HCT116 (cell line): ENCODE data around the gene ALPP. TPM values are rescaled to one million over a fixed set of nuclear protein-coding genes. Genes with fewer than 3 reads are reported as not detected.

ENCODE experiments used
- ATAC-seq: fragments of 200-7000 bp; cut with Tn5 transposase; 2 replicates; pipeline ENCODE4 v1.9.1; 2020; ENCODE audit warnings: mild to moderate bottlenecking, moderate library complexity
- BruUV-seq: library from RNA; stranded (reverse); fragments of 400-500 nt; replicated peaks from 2 replicates; lab custom pipeline; 2021; lab: Mats Ljungman, UMichigan
- CTCF ChIA-PET: fragments of 300-600 bp; sonication (Branson Sonifier 250); formaldehyde crosslinking; loops from one replicate; lab custom pipeline; 2021; ENCODE audit warnings: antibody characterized with exemption; lab: Charles Lee
- POLR2A ChIA-PET: fragments of 300-600, 350-600 bp; sonication (Branson Sonifier 250); formaldehyde crosslinking; loops from one replicate; lab custom pipeline; 2021; ENCODE audit warnings: antibody characterized with exemption; lab: Charles Lee
- RAD21 ChIA-PET, 2 experiments: fragments of 300-600 bp; sonication (Branson Sonifier 250); formaldehyde crosslinking; loops; one replicate each; lab custom pipeline; 2023; ENCODE audit warnings: low total read pairs in 2 of 2; ENCODE audit not compliant: uncharacterized antibody in 2 of 2, unreplicated experiment in 2 of 2, low non-redundant PET in 1 of 2; lab: Charles Lee
- DNase-seq: peaks from one replicate; pipeline ENCODE4 v3.0.0-alpha.2; 2010; ENCODE audit warnings: low read depth, low spot score
- H2AFZ ChIP-seq: fragments of 200-600 bp; shearing (Covaris generic), sonication (generic); 2 replicates; pipeline ENCODE4 v1.6.1; 2017; ENCODE audit warnings: low read depth, mixed run types, mixed read lengths, antibody characterized with exemption, low read length; ENCODE audit not compliant: poor library complexity, severe bottlenecking
- H3K27ac ChIP-seq: 2 replicates; pipeline ENCODE4 v1.5.1; 2012; ENCODE audit warnings: low read depth, low read length
- H3K27me3 ChIP-seq: fragments of 200-600 bp; sonication (generic); 2 replicates; pipeline ENCODE4 v1.6.1; 2016; ENCODE audit warnings: mixed run types, low read length, mixed read lengths; ENCODE audit not compliant: insufficient read depth
- H3K36me3 ChIP-seq, 2 experiments: fragments of 200-500 bp in 1 of 2; fragments of 200-600 bp in 1 of 2; sonication (Bioruptor generic) in 1 of 2; sonication (generic) in 1 of 2; 2 replicates each; pipeline versions ENCODE4 v1.5.1 to v1.6.1; 2014 to 2016; ENCODE audit warnings: low read length in 2 of 2, inconsistent platforms in 1 of 2, mixed read lengths in 1 of 2, mixed run types in 1 of 2; ENCODE audit not compliant: insufficient read depth in 2 of 2, control insufficient read depth in 1 of 2
- H3K4me1 ChIP-seq, 2 experiments: fragments of 200-600 bp in 1 of 2; sonication (generic) in 1 of 2; 2 replicates each; pipeline versions ENCODE4 v1.5.1 to v1.6.1; 2012 to 2017; ENCODE audit warnings: low read length in 2 of 2, inconsistent platforms in 1 of 2, mild to moderate bottlenecking in 1 of 2, mixed read lengths in 1 of 2, mixed run types in 1 of 2, moderate library complexity in 1 of 2; ENCODE audit not compliant: insufficient read depth in 2 of 2, control insufficient read depth in 1 of 2
- H3K4me2 ChIP-seq: fragments of 200-600 bp; sonication (generic); 2 replicates; pipeline ENCODE4 v1.6.1; 2017; ENCODE audit warnings: mixed run types, low read length, mixed read lengths
- H3K4me3 ChIP-seq, 2 experiments: fragments of 200-600 bp in 1 of 2; sonication (generic) in 1 of 2; replicated peaks in 1 of 2; 2 replicates each; pipeline ENCODE4 v1.5.1; 2011 to 2016; ENCODE audit warnings: low read length in 2 of 2, control low read depth in 1 of 2, low read depth in 1 of 2, mild to moderate bottlenecking in 1 of 2, mixed read lengths in 1 of 2, mixed run types in 1 of 2
- H3K79me2 ChIP-seq: fragments of 200-600 bp; sonication (generic); 2 replicates; pipeline ENCODE4 v1.6.1; 2017; ENCODE audit warnings: mild to moderate bottlenecking, mixed run types, low read length, moderate library complexity, mixed read lengths; ENCODE audit not compliant: insufficient read depth
- H3K9ac ChIP-seq: fragments of 200-600 bp; sonication (generic); 2 replicates; pipeline ENCODE4 v1.6.1; 2016; ENCODE audit warnings: low read length, mixed read lengths
- H3K9me2 ChIP-seq: fragments of 200-600 bp; sonication (generic), shearing (Covaris generic); 2 replicates; pipeline ENCODE4 v1.6.1; 2017; ENCODE audit warnings: mixed run types, mild to moderate bottlenecking, moderate library complexity; ENCODE audit not compliant: insufficient read depth
- H3K9me3 ChIP-seq, 2 experiments: fragments of 200-500 bp in 1 of 2; fragments of 200-600 bp in 1 of 2; sonication (Bioruptor generic) in 1 of 2; sonication (generic) in 1 of 2; 2 replicates each; pipeline ENCODE4 v1.6.1; 2014 to 2017; ENCODE audit warnings: low read length in 2 of 2, mixed read lengths in 2 of 2, inconsistent platforms in 1 of 2, low read depth in 1 of 2, mild to moderate bottlenecking in 1 of 2, mixed run types in 1 of 2, moderate library complexity in 1 of 2; ENCODE audit not compliant: control insufficient read depth in 1 of 2, insufficient read depth in 1 of 2
- H4K20me1 ChIP-seq: fragments of 200-600 bp; sonication (generic), shearing (Covaris generic); 2 replicates; pipeline ENCODE4 v1.6.1; 2017; ENCODE audit warnings: mixed run types, mild to moderate bottlenecking, moderate library complexity; ENCODE audit not compliant: insufficient read depth
- CBX3 ChIP-seq: IDR thresholded peaks from 2 replicates; pipeline ENCODE4 v1.6.1; 2012; ENCODE audit warnings: low read depth
- EGR1 ChIP-seq: IDR thresholded peaks from 2 replicates; pipeline ENCODE4 v1.6.1; 2012; ENCODE audit warnings: low read depth
- ELF1 ChIP-seq: IDR thresholded peaks from 2 replicates; pipeline ENCODE4 v1.6.1; 2012; ENCODE audit warnings: low read depth, borderline replicate concordance
- EZH2 ChIP-seq: fragments of 200-600 bp; sonication (generic); IDR thresholded peaks from 2 replicates; pipeline ENCODE4 v1.6.1; 2017; ENCODE audit warnings: antibody characterized with exemption, mixed run types
- EZH2phosphoT487 ChIP-seq: fragments of 200-600 bp; IDR thresholded peaks from 2 replicates; pipeline ENCODE4 v1.6.1; 2018; ENCODE audit warnings: antibody characterized with exemption, borderline replicate concordance
- FOSL1 ChIP-seq: IDR thresholded peaks from 2 replicates; pipeline ENCODE4 v1.6.1; 2012; ENCODE audit warnings: low read depth
- JUND ChIP-seq: IDR thresholded peaks from 2 replicates; pipeline ENCODE4 v1.6.1; 2012
- POLR2AphosphoS5 ChIP-seq: IDR thresholded peaks from 2 replicates; pipeline ENCODE4 v1.6.1; 2011; ENCODE audit warnings: mild to moderate bottlenecking, low read depth, low read length, moderate library complexity
- SP1 ChIP-seq: IDR thresholded peaks from 2 replicates; pipeline ENCODE4 v1.6.1; 2012; ENCODE audit warnings: low read depth
- SRF ChIP-seq: IDR thresholded peaks from 2 replicates; pipeline ENCODE4 v1.6.1; 2012; ENCODE audit warnings: low read depth
- TCF7L2 ChIP-seq: IDR thresholded peaks from 2 replicates; pipeline ENCODE4 v1.7.0; 2011; ENCODE audit warnings: borderline replicate concordance, inconsistent platforms; ENCODE audit not compliant: insufficient read depth, insufficient read length; ENCODE audit errors: extremely low read depth
- ZBTB33 ChIP-seq: IDR thresholded peaks from 2 replicates; pipeline ENCODE4 v1.6.1; 2011; ENCODE audit warnings: mild to moderate bottlenecking, low read length, moderate library complexity; ENCODE audit not compliant: insufficient replicate concordance; ENCODE audit errors: extremely low read depth
- ZNF274 ChIP-seq: fragments of 200-500 bp; sonication (Bioruptor generic); IDR thresholded peaks from 2 replicates; pipeline ENCODE4 v1.6.1; 2014; ENCODE audit warnings: mild to moderate bottlenecking, low read depth, low read length, inconsistent platforms
- intact Hi-C: fragments of 100-400 bp; cut with micrococcal nuclease; formaldehyde crosslinking; loops from 2 replicates; pipeline ENCODE4 v1.10.0; 2022
- total RNA-seq: library from RNA; stranded (reverse); gene quantifications from one replicate; pipeline ENCODE4 v1.2.1, GENCODE V29; 2021; ENCODE audit not compliant: unreplicated experiment
- TF ChIP-seq, protein P1 (sequence below), 3 experiments: fragments of 200-600 bp in 1 of 3; sonication (generic) in 1 of 3; IDR thresholded peaks in 2 of 3; conservative IDR thresholded peaks in 1 of 3; 2 replicates each; pipeline ENCODE4 v1.5.1; 2012 to 2017; ENCODE audit warnings: low read depth in 2 of 3, low read length in 2 of 3, antibody characterized with exemption in 1 of 3, borderline replicate concordance in 1 of 3, control low read depth in 1 of 3, mild to moderate bottlenecking in 1 of 3, mixed read lengths in 1 of 3, mixed run types in 1 of 3, moderate library complexity in 1 of 3; ENCODE audit not compliant: insufficient read depth in 1 of 3
- TF ChIP-seq, protein P2 (sequence below): IDR thresholded peaks from 2 replicates; pipeline ENCODE4 v1.6.1; 2012; ENCODE audit warnings: low read depth
- TF ChIP-seq, protein P3 (sequence below): IDR thresholded peaks from 2 replicates; pipeline ENCODE4 v1.6.1; 2012

ALPP gene
- total RNA-seq, 1 experiment from 2014 or later: 0.34 TPM

DNA sequence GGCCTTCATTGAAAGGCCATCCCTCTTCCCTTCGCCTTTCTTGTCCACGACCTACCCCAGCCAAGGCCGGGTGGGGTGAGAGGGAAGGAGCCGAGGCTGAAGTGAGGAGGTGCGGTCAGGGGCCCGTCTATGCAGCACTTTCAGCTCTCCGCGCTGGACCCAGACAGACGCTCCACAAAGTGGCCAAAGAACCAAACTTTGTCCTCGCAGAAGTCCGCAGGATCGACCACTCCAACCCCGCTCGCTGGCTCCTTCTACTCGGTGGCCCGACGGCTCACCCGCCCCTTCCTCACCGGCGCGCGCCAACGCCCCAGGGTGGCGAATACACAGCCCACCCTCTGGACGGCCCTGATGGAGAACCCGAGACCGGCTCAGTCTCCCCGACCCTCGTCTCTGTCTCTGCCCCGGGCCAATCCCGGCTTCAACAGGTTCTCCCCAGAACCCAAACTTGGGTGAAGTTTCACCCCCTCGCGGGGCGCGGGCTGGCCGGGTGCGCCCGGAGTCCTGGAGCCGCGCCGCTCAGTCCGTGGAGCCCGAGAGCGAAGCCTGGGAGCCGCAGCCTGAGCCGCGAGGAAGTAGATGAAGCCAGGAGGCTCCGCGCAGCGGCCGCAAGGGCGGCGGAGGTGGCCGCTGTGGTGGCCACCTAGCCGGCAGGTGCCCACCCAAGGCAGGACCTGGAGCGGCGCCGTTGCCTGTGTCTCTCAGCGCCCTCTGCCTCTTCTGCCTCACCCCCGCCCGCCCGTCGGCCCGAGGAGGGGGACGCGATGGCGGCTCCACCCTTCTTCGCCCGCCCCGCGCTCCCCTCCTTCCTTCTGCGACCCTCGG lies 26.7 kb upstream of the ALPP start:
- intact Hi-C loops: no loop called here
- H3K27ac ChIP-seq: no peak overlapping the region
- H3K9me2 ChIP-seq: no peaks in the 10 kb centered on the region
- no peaks in the 10 kb centered on the region for H4K20me1 ChIP-seq
- no peak for TF ChIP-seq EGR1
- TF ChIP-seq, protein P1, sequence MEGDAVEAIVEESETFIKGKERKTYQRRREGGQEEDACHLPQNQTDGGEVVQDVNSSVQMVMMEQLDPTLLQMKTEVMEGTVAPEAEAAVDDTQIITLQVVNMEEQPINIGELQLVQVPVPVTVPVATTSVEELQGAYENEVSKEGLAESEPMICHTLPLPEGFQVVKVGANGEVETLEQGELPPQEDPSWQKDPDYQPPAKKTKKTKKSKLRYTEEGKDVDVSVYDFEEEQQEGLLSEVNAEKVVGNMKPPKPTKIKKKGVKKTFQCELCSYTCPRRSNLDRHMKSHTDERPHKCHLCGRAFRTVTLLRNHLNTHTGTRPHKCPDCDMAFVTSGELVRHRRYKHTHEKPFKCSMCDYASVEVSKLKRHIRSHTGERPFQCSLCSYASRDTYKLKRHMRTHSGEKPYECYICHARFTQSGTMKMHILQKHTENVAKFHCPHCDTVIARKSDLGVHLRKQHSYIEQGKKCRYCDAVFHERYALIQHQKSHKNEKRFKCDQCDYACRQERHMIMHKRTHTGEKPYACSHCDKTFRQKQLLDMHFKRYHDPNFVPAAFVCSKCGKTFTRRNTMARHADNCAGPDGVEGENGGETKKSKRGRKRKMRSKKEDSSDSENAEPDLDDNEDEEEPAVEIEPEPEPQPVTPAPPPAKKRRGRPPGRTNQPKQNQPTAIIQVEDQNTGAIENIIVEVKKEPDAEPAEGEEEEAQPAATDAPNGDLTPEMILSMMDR (IDR thresholded peaks at IDR 0.05 in 2 of 3, conservative IDR thresholded peaks at IDR 0.05 in 1 of 3; ENCODE audit: borderline replicate concordance in 1 of 3, insufficient read depth in 1 of 3, low read depth in 2 of 3, low read length in 2 of 3): no peak
- no peak for TF ChIP-seq ZBTB33
- no peak for TF ChIP-seq FOSL1
- TF ChIP-seq, protein P2, sequence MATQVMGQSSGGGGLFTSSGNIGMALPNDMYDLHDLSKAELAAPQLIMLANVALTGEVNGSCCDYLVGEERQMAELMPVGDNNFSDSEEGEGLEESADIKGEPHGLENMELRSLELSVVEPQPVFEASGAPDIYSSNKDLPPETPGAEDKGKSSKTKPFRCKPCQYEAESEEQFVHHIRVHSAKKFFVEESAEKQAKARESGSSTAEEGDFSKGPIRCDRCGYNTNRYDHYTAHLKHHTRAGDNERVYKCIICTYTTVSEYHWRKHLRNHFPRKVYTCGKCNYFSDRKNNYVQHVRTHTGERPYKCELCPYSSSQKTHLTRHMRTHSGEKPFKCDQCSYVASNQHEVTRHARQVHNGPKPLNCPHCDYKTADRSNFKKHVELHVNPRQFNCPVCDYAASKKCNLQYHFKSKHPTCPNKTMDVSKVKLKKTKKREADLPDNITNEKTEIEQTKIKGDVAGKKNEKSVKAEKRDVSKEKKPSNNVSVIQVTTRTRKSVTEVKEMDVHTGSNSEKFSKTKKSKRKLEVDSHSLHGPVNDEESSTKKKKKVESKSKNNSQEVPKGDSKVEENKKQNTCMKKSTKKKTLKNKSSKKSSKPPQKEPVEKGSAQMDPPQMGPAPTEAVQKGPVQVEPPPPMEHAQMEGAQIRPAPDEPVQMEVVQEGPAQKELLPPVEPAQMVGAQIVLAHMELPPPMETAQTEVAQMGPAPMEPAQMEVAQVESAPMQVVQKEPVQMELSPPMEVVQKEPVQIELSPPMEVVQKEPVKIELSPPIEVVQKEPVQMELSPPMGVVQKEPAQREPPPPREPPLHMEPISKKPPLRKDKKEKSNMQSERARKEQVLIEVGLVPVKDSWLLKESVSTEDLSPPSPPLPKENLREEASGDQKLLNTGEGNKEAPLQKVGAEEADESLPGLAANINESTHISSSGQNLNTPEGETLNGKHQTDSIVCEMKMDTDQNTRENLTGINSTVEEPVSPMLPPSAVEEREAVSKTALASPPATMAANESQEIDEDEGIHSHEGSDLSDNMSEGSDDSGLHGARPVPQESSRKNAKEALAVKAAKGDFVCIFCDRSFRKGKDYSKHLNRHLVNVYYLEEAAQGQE: no peak
- no peak for TF ChIP-seq ZNF274
- no peak for TF ChIP-seq SP1
- no peak for TF ChIP-seq JUND
- TF ChIP-seq, protein P3, sequence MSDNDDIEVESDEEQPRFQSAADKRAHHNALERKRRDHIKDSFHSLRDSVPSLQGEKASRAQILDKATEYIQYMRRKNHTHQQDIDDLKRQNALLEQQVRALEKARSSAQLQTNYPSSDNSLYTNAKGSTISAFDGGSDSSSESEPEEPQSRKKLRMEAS: no peak
- TF ChIP-seq EZH2phosphoT487: no peak
- no peak for TF ChIP-seq ELF1
- no peak for TF ChIP-seq CBX3
- TF ChIP-seq EZH2: no peak
- no peak for TF ChIP-seq SRF
- TF ChIP-seq TCF7L2: no peak
- TF ChIP-seq POLR2AphosphoS5: no peak
- DNase-seq: no peak
- ChIA-PET POLR2A (no interaction called here), RAD21 (no interaction called here), CTCF (no interaction called here)
- no peak overlapping the region for H2AFZ ChIP-seq
- H3K79me2 ChIP-seq: no peaks in the 10 kb centered on the region
- no TSS peak for BruUV-seq
- no peak overlapping the region for H3K4me2 ChIP-seq
- no peak overlapping the region for H3K4me3 ChIP-seq
- H3K27me3 ChIP-seq: no peaks in the 10 kb centered on the region
- no peak for ATAC-seq
- no peaks in the 10 kb centered on the region for H3K36me3 ChIP-seq
- H3K9ac ChIP-seq: no peak overlapping the region
- H3K9me3 ChIP-seq: no peaks in the 10 kb centered on the region
- H3K4me1 ChIP-seq: peaks cover 6 to 13% of the 10 kb centered on the region in 2 experiments; a peak in 1 of 4 replicates
